AG09309 (cell line): Measurements from ENCODE around the gene MCRIP1.

ENCODE experiments used
- DNase-seq: peaks from one replicate; pipeline ENCODE4 v3.0.0-alpha.2; 2010; ENCODE audit warnings: low read depth
- H3K4me3 ChIP-seq: 2 replicates; pipeline ENCODE4 v1.5.1; 2011; ENCODE audit warnings: mild to moderate bottlenecking, low read depth, low read length, moderate library complexity; ENCODE audit not compliant: control insufficient read depth
- TF ChIP-seq, protein P1 (sequence below): IDR thresholded peaks from 2 replicates; pipeline ENCODE4 v1.5.1; 2011; ENCODE audit warnings: mild to moderate bottlenecking, low read depth, low read length, inconsistent platforms; ENCODE audit not compliant: insufficient read depth, control insufficient read depth; ENCODE audit errors: missing control alignments

Gene MCRIP1

DNA sequence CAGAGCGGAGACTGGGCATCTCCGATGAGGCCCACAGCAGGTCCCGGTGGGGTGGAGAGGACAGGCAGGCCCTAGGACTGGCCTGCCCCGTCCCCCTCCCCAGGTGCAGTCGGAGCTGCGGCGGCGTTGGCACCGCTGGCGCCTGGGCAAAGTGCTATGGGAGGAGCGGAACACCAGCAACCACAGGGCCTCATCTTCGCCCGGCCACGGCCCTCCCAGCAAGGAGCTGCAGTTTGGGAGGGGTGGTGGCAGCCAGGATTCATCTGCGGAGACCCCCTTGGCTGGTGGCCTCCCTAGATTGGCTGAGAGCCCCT is 19.8 kb downstream of the MCRIP1 start:
- no peak for DNase-seq

GRCh38 chr17:81812571-81813370 is 20.3 kb downstream of the MCRIP1 start:
- TF ChIP-seq, protein P1, sequence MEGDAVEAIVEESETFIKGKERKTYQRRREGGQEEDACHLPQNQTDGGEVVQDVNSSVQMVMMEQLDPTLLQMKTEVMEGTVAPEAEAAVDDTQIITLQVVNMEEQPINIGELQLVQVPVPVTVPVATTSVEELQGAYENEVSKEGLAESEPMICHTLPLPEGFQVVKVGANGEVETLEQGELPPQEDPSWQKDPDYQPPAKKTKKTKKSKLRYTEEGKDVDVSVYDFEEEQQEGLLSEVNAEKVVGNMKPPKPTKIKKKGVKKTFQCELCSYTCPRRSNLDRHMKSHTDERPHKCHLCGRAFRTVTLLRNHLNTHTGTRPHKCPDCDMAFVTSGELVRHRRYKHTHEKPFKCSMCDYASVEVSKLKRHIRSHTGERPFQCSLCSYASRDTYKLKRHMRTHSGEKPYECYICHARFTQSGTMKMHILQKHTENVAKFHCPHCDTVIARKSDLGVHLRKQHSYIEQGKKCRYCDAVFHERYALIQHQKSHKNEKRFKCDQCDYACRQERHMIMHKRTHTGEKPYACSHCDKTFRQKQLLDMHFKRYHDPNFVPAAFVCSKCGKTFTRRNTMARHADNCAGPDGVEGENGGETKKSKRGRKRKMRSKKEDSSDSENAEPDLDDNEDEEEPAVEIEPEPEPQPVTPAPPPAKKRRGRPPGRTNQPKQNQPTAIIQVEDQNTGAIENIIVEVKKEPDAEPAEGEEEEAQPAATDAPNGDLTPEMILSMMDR, result no peak
- DNase-seq, result no peak
- H3K4me3 ChIP-seq, result no peak overlapping the region

More for the DNA sequence above, 19.8 kb downstream of the MCRIP1 start:
- TF ChIP-seq, protein P1, result no peak
- H3K4me3 ChIP-seq, result no peak overlapping the region

- DNase-seq, result no peak
- H3K4me3 ChIP-seq, result no peak overlapping the region
- TF ChIP-seq, protein P1, result no peak
Measured at GRCh38 chr17:81811705-81812570, 21.2 kb downstream of the MCRIP1 start.

GRCh38 chr17:81810892-81811704 is 22.0 kb downstream of the MCRIP1 start:
- no peak overlapping the region for H3K4me3 ChIP-seq
- TF ChIP-seq, protein P1, result no peak

GRCh38 chr17:81810476-81810875 is 22.6 kb downstream of the MCRIP1 start:
- no peak for DNase-seq
- TF ChIP-seq, protein P1, result no peak
- H3K4me3 ChIP-seq, result no peak overlapping the region

More at GRCh38 chr17:81810892-81811704, 22.0 kb downstream of the MCRIP1 start:
- DNase-seq, result no peak

DNA sequence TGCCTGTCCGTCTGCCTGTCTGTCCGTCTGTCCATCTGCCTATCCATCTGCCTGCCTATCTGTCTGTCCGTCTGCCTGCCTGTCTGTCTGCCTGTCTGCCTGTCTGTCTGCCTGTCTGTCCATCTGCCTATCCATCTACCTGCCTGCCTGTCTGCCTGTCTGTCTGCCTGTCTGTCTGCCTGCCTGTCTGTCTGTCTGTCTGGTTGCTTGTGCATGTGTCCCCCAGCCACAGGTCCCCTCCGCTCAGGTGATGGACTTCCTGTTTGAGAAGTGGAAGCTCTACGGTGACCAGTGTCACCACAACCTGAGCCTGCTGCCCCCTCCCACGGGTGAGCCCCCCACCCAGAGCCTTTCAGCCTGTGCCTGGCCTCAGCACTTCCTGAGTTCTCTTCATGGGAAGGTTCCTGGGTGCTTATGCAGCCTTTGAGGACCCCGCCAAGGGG is 23.5 kb downstream of the MCRIP1 start:
- TF ChIP-seq, protein P1, result no peak
- no peak for DNase-seq
- H3K4me3 ChIP-seq, result no peak overlapping the region
